Astrocyte (in vitro differentiated cells and primary cell): Measurements from ENCODE around the gene IVNS1ABP. TPM values are rescaled to one million over a fixed set of nuclear protein-coding genes. Genes with fewer than 3 reads are reported as not detected.

Source experiments
- DNase-seq: peaks from one replicate; pipeline ENCODE4 v3.0.0-alpha.2; 2010; ENCODE audit warnings: low read depth
- FAIRE-seq: peaks from 2 replicates; lab custom pipeline; 2011; peaks lifted over from hg19 to GRCh38; lab: Jason Lieb, UNC
- H2AFZ ChIP-seq: 2 replicates; pipeline ENCODE4 v1.6.0; 2012; ENCODE audit warnings: low read depth, low read length, inconsistent platforms
- H3K27ac ChIP-seq: 2 replicates; pipeline ENCODE4 v1.5.1; 2011; ENCODE audit warnings: low read depth, low read length, inconsistent platforms
- H3K27me3 ChIP-seq: 2 replicates; pipeline ENCODE4 v1.6.0; 2011; ENCODE audit warnings: low read length, inconsistent platforms; ENCODE audit not compliant: insufficient read depth
- H3K36me3 ChIP-seq: 2 replicates; pipeline ENCODE4 v1.5.1; 2011; ENCODE audit warnings: low read length, inconsistent platforms; ENCODE audit not compliant: insufficient read depth
- H3K4me1 ChIP-seq: 2 replicates; pipeline ENCODE4 v1.5.1; 2011; ENCODE audit warnings: low read length, inconsistent platforms; ENCODE audit not compliant: insufficient read depth
- H3K4me2 ChIP-seq: 2 replicates; pipeline ENCODE4 v1.6.0; 2012; ENCODE audit warnings: low read length, inconsistent platforms
- H3K4me3 ChIP-seq: 2 replicates; pipeline ENCODE4 v1.5.1; 2011; ENCODE audit warnings: low read depth, mild to moderate bottlenecking, low read length, inconsistent platforms; ENCODE audit not compliant: insufficient read depth
- H3K79me2 ChIP-seq: 2 replicates; pipeline ENCODE4 v1.6.0; 2012; ENCODE audit warnings: mild to moderate bottlenecking, low read length, inconsistent platforms; ENCODE audit not compliant: insufficient read depth
- H3K9ac ChIP-seq: 2 replicates; pipeline ENCODE4 v1.6.0; 2012; ENCODE audit warnings: mild to moderate bottlenecking, low read length, inconsistent platforms
- H3K9me3 ChIP-seq: 2 replicates; pipeline ENCODE4 v1.5.1; 2012; ENCODE audit warnings: low read depth, mild to moderate bottlenecking, low read length, inconsistent platforms; ENCODE audit not compliant: insufficient read depth
- H4K20me1 ChIP-seq: 2 replicates; pipeline ENCODE4 v1.6.0; 2012; ENCODE audit warnings: low read length, inconsistent platforms; ENCODE audit not compliant: insufficient read depth
- H3K27ac Mint-ChIP-seq: one replicate; pipeline ENCODE4 v1.8.0; 2021; ENCODE audit warnings: mild to moderate bottlenecking, mixed read lengths; ENCODE audit not compliant: unreplicated experiment
- H3K27me3 Mint-ChIP-seq: one replicate; pipeline ENCODE4 v1.8.0; 2021; ENCODE audit warnings: low read depth, mixed read lengths; ENCODE audit not compliant: unreplicated experiment
- H3K36me3 Mint-ChIP-seq: one replicate; pipeline ENCODE4 v1.8.0; 2021; ENCODE audit warnings: low read depth, mixed read lengths; ENCODE audit not compliant: unreplicated experiment
- H3K4me1 Mint-ChIP-seq: one replicate; pipeline ENCODE4 v1.8.0; 2021; ENCODE audit warnings: low read depth, mixed read lengths; ENCODE audit not compliant: unreplicated experiment
- H3K4me3 Mint-ChIP-seq: one replicate; pipeline ENCODE4 v1.8.0; 2021; ENCODE audit warnings: mild to moderate bottlenecking, moderate library complexity, mixed read lengths; ENCODE audit not compliant: unreplicated experiment
- H3K9me3 Mint-ChIP-seq: one replicate; pipeline ENCODE4 v1.8.0; 2021; ENCODE audit warnings: mild to moderate bottlenecking, mixed read lengths; ENCODE audit not compliant: unreplicated experiment
- CTCF ChIP-seq: IDR thresholded peaks from 2 replicates; pipeline ENCODE4 v1.5.1; 2011; ENCODE audit warnings: low read depth, mild to moderate bottlenecking, inconsistent platforms, low read length, moderate library complexity; ENCODE audit not compliant: insufficient read depth
- EZH2 ChIP-seq: IDR thresholded peaks from 2 replicates; pipeline ENCODE4 v1.6.1; 2012; ENCODE audit warnings: mild to moderate bottlenecking, low read length, inconsistent platforms; ENCODE audit not compliant: insufficient read depth
- total RNA-seq: library from RNA; stranded (reverse); gene quantifications from 2 replicates; pipeline ENCODE4 v1.2.1, GENCODE V29; 2021

Gene IVNS1ABP
- total RNA-seq, 1 donor from 2014 or later: 107 TPM

DNA sequence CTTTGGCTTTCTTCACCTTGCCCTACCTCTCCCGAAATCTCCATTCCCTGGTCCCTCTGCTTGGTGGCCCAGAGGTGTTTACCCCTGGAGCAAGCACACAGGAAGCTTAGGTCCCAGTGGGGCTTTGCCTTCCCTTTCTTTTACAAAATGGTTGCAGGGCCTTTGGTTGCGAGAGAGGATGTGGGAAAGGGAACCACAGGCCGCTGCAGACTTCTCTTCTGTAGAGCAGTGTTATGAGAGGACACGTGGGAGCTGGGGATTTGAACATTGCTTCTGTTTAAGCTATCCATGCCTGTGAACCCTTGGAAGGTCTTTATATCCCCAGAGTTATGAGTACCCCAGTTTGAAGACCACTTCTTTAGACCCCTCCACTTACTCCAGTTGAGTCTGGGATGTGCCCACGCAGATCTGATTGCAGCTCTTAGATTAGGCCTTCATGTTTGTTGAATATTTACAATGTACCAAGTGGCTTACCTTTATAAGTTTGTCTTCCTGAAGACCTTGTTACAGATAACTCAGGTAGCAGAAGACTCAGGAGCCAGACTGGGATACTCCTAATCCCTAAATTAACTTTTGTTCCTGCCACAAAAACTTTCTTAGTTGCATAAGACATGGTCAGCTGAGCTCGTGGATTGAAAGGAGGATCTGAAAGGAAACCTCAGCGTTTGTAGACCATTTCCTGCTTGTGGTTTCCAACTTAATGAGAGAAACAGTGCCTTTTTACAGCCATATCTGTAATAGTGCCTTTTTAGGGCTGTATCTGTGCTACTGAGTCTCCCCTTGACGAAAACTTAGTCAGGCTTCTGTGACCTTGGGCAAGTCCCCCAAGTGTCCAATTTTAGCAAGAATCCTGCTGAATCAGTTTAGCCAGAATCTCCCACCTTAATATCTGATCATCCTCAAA is 21.9 kb upstream of the IVNS1ABP start:
- Histone ChIP-seq H4K20me1 (no peaks in the 10 kb centered on the region), H2AFZ (no peak overlapping the region), H3K4me1 (no peaks in the 10 kb centered on the region), H3K9me3 (no peaks in the 10 kb centered on the region), H3K36me3 (no peaks in the 10 kb centered on the region), H3K27me3 (no peaks in the 10 kb centered on the region), H3K9ac (no peak overlapping the region), H3K4me2 (no peak overlapping the region), H3K27ac (no peak overlapping the region), H3K79me2 (no peaks in the 10 kb centered on the region), H3K4me3 (no peak overlapping the region)
- Mint-ChIP-seq H3K27ac (no peak overlapping the region), H3K9me3 (no peaks in the 10 kb centered on the region), H3K27me3 (no peaks in the 10 kb centered on the region), H3K4me3 (no peak overlapping the region), H3K36me3 (no peaks in the 10 kb centered on the region), H3K4me1 (peaks cover 15% of the 10 kb centered on the region)
- DNase-seq (peak; percentile 45), FAIRE-seq (no peak)
- TF ChIP-seq CTCF: no peak
- TF ChIP-seq EZH2: no peak

DNA sequence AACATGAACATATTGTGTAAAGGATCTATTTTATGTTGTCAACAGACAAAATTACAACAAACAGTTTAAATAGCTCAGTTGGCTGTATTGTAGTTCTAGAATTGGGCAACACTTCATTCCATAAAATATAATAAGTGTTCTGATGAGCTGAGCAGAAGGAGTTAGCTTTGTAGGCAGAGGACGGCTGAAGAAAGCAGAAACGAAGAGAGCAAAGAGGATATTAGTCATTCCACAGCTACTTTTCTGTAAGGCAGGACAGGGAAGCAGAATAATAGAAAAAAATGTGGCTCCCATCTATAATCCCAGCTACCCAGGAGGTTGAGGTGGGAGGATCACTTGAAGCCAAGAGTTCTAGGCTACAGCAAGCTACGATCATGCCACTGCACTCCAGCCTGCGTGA is 20.2 kb upstream of the IVNS1ABP start:
- H3K79me2 ChIP-seq: no peaks in the 10 kb centered on the region
- H3K4me1 Mint-ChIP-seq: peaks cover 15% of the 10 kb centered on the region
- no peaks in the 10 kb centered on the region for H4K20me1 ChIP-seq
- no peaks in the 10 kb centered on the region for H3K27me3 ChIP-seq
- H3K4me1 ChIP-seq: no peaks in the 10 kb centered on the region
- no peak overlapping the region for H3K9ac ChIP-seq
- no peak overlapping the region for H2AFZ ChIP-seq
- no peak overlapping the region for H3K27ac ChIP-seq
- no peaks in the 10 kb centered on the region for H3K9me3 ChIP-seq
- DNase-seq (no peak), FAIRE-seq (peak; percentile 50)
- H3K4me3 ChIP-seq: no peak overlapping the region
- H3K9me3 Mint-ChIP-seq: no peaks in the 10 kb centered on the region
- no peaks in the 10 kb centered on the region for H3K36me3 ChIP-seq
- H3K27me3 Mint-ChIP-seq: peaks cover 2% of the 10 kb centered on the region
- no peak overlapping the region for H3K4me3 Mint-ChIP-seq
- H3K4me2 ChIP-seq: no peak overlapping the region
- TF ChIP-seq CTCF (no peak), EZH2 (no peak)
- H3K27ac Mint-ChIP-seq: peak overlapping the region; percentile 45
- H3K36me3 Mint-ChIP-seq: no peaks in the 10 kb centered on the region

- Mint-ChIP-seq H3K9me3 (no peaks in the 10 kb centered on the region), H3K36me3 (no peaks in the 10 kb centered on the region), H3K4me3 (no peak overlapping the region), H3K27ac (no peak overlapping the region), H3K27me3 (peaks cover 2% of the 10 kb centered on the region), H3K4me1 (peaks cover 10% of the 10 kb centered on the region)
- no peaks in the 10 kb centered on the region for H3K27me3 ChIP-seq
- no peak overlapping the region for H3K27ac ChIP-seq
- FAIRE-seq (no peak), DNase-seq (no peak)
- H3K9me3 ChIP-seq: no peaks in the 10 kb centered on the region
- no peaks in the 10 kb centered on the region for H3K79me2 ChIP-seq
- H4K20me1 ChIP-seq: no peaks in the 10 kb centered on the region
- no peak overlapping the region for H3K4me3 ChIP-seq
- no peak for TF ChIP-seq EZH2
- H2AFZ ChIP-seq: no peak overlapping the region
- H3K4me2 ChIP-seq: no peak overlapping the region
- no peak overlapping the region for H3K9ac ChIP-seq
- no peaks in the 10 kb centered on the region for H3K4me1 ChIP-seq
- no peaks in the 10 kb centered on the region for H3K36me3 ChIP-seq
These were observed 17.1 kb upstream of the IVNS1ABP start for GRCh38 chr1:185334182-185334581.
